H9 (cell line): Measurements from ENCODE around the gene SIPA1. TPM values are rescaled to one million over a fixed set of nuclear protein-coding genes. Genes with fewer than 3 reads are reported as not detected.

ENCODE experiments used
- DNase-seq: peaks from one replicate; pipeline ENCODE4 v3.0.0-alpha.2; 2017
- H2AFZ ChIP-seq: one replicate; pipeline ENCODE4 v1.6.1; 2013; ENCODE audit warnings: mild to moderate bottlenecking, low read length, control low read depth, moderate library complexity
- H2AK5ac ChIP-seq: 2 replicates; pipeline ENCODE4 v1.6.1; 2013; ENCODE audit warnings: low read length, control low read depth, mixed read lengths; ENCODE audit not compliant: insufficient read length
- H2BK120ac ChIP-seq: one replicate; pipeline ENCODE4 v1.6.1; 2013; ENCODE audit warnings: low read depth, mild to moderate bottlenecking, low read length, control low read depth, inconsistent platforms; ENCODE audit not compliant: poor library complexity, severe bottlenecking
- H2BK12ac ChIP-seq: 2 replicates; pipeline ENCODE4 v1.6.1; 2013; ENCODE audit warnings: low read length, control low read depth, mixed read lengths, low read depth; ENCODE audit not compliant: insufficient read length
- H2BK15ac ChIP-seq: 2 replicates; pipeline ENCODE4 v1.6.1; 2013; ENCODE audit warnings: low read depth, low read length, control low read depth
- H2BK20ac ChIP-seq: one replicate; pipeline ENCODE4 v1.6.1; 2013; ENCODE audit warnings: low read depth, mild to moderate bottlenecking, low read length, control low read depth, inconsistent platforms; ENCODE audit not compliant: poor library complexity, severe bottlenecking
- H2BK5ac ChIP-seq: 2 replicates; pipeline ENCODE4 v1.6.1; 2013; ENCODE audit warnings: low read length, control low read depth, mixed read lengths; ENCODE audit not compliant: insufficient read length
- H3K14ac ChIP-seq: 2 replicates; pipeline ENCODE4 v1.6.1; 2013; ENCODE audit warnings: low read length, control low read depth; ENCODE audit not compliant: insufficient read depth
- H3K18ac ChIP-seq: 2 replicates; pipeline ENCODE4 v1.6.1; 2013; ENCODE audit warnings: low read depth, mild to moderate bottlenecking, mixed read lengths, low read length, control low read depth; ENCODE audit not compliant: insufficient read length
- H3K23ac ChIP-seq: 2 replicates; pipeline ENCODE4 v1.6.1; 2013; ENCODE audit warnings: low read length, control low read depth, mixed read lengths, low read depth; ENCODE audit not compliant: insufficient read length
- H3K23me2 ChIP-seq: 2 replicates; pipeline ENCODE4 v1.6.1; 2013; ENCODE audit warnings: low read depth, mild to moderate bottlenecking, mixed read lengths, low read length, control low read depth; ENCODE audit not compliant: insufficient read length, poor library complexity, severe bottlenecking
- H3K27ac ChIP-seq: 2 replicates; pipeline ENCODE4 v1.5.1; 2013; ENCODE audit warnings: low read length, control low read depth, mixed read lengths, low read depth; ENCODE audit not compliant: insufficient read length
- H3K27me3 ChIP-seq: 2 replicates; pipeline ENCODE4 v1.6.1; 2013; ENCODE audit warnings: low read length, control low read depth, inconsistent platforms; ENCODE audit not compliant: insufficient read depth
- H3K4ac ChIP-seq: 2 replicates; pipeline ENCODE4 v1.6.1; 2013; ENCODE audit warnings: low read depth, mild to moderate bottlenecking, control low read depth, inconsistent platforms, low read length, moderate library complexity
- H3K4me1 ChIP-seq: 2 replicates; pipeline ENCODE4 v1.6.1; 2013; ENCODE audit warnings: low read length, control low read depth, inconsistent platforms; ENCODE audit not compliant: insufficient read depth
- H3K4me2 ChIP-seq: 2 replicates; pipeline ENCODE4 v1.6.1; 2013; ENCODE audit warnings: low read length, control low read depth, mixed read lengths; ENCODE audit not compliant: insufficient read length, insufficient read depth
- H3K56ac ChIP-seq: 2 replicates; pipeline ENCODE4 v1.6.1; 2013; ENCODE audit warnings: low read depth, mild to moderate bottlenecking, mixed read lengths, low read length, control low read depth; ENCODE audit not compliant: insufficient read length
- H3K79me1 ChIP-seq: 2 replicates; pipeline ENCODE4 v1.6.1; 2013; ENCODE audit warnings: low read depth, mild to moderate bottlenecking, moderate library complexity, low read length, control low read depth, inconsistent platforms; ENCODE audit not compliant: insufficient read depth, poor library complexity, severe bottlenecking
- H3K79me2 ChIP-seq: 2 replicates; pipeline ENCODE4 v1.6.1; 2013; ENCODE audit warnings: low read length, control low read depth, inconsistent platforms; ENCODE audit not compliant: insufficient read depth
- H3K9ac ChIP-seq: 2 replicates; pipeline ENCODE4 v1.6.1; 2013; ENCODE audit warnings: low read length, control low read depth, mixed read lengths; ENCODE audit not compliant: insufficient read length; ENCODE audit errors: extremely low read depth
- H3K9me3 ChIP-seq: one replicate; pipeline ENCODE4 v1.6.1; 2013; ENCODE audit warnings: low read depth, low read length, inconsistent platforms; ENCODE audit not compliant: control insufficient read depth
- H3T11ph ChIP-seq: one replicate; pipeline ENCODE4 v1.6.1; 2013; ENCODE audit warnings: mild to moderate bottlenecking, low read length, control low read depth, inconsistent platforms
- H4K20me1 ChIP-seq: one replicate; pipeline ENCODE4 v1.6.1; 2013; ENCODE audit not compliant: control insufficient read depth, insufficient read length, insufficient read depth
- H4K5ac ChIP-seq: 2 replicates; pipeline ENCODE4 v1.6.1; 2013; ENCODE audit warnings: low read depth, mild to moderate bottlenecking, mixed read lengths, low read length, control low read depth; ENCODE audit not compliant: insufficient read length
- H4K8ac ChIP-seq: replicated peaks from 2 replicates; pipeline ENCODE4 v1.6.1; 2013; ENCODE audit warnings: low read length, control low read depth, mixed read lengths, low read depth; ENCODE audit not compliant: insufficient read length
- H4K91ac ChIP-seq: 2 replicates; pipeline ENCODE4 v1.6.1; 2013; ENCODE audit warnings: low read depth, mild to moderate bottlenecking, moderate library complexity, mixed read lengths, low read length, control low read depth; ENCODE audit not compliant: insufficient read length
- H3K27ac Mint-ChIP-seq, 3 experiments: 2 replicates in 2 of 3; 3 replicates in 1 of 3; pipeline ENCODE4 v1.8.0; 2020 to 2021; ENCODE audit warnings: mixed read lengths in 3 of 3, mild to moderate bottlenecking in 1 of 3, moderate library complexity in 1 of 3
- H3K27me3 Mint-ChIP-seq: 2 replicates; pipeline ENCODE4 v1.8.0; 2021; ENCODE audit warnings: low read depth, mild to moderate bottlenecking, moderate library complexity, mixed read lengths
- H3K36me3 Mint-ChIP-seq, 3 experiments: 2 replicates in 2 of 3; 3 replicates in 1 of 3; pipeline ENCODE4 v1.8.0; 2020 to 2021; ENCODE audit warnings: low read depth in 3 of 3, mixed read lengths in 3 of 3; ENCODE audit not compliant: insufficient read depth in 1 of 3
- H3K4me1 Mint-ChIP-seq, 2 experiments: 2 replicates each; pipeline ENCODE4 v1.8.0; 2020; ENCODE audit warnings: mixed read lengths in 2 of 2
- H3K4me3 Mint-ChIP-seq, 2 experiments: 2 replicates in 1 of 2; 3 replicates in 1 of 2; pipeline ENCODE4 v1.8.0; 2020 to 2021; ENCODE audit warnings: mild to moderate bottlenecking in 2 of 2, mixed read lengths in 2 of 2, moderate library complexity in 1 of 2
- H3K9me3 Mint-ChIP-seq, 2 experiments: 2 replicates in 1 of 2; 3 replicates in 1 of 2; pipeline ENCODE4 v1.8.0; 2020; ENCODE audit warnings: mild to moderate bottlenecking in 2 of 2, mixed read lengths in 2 of 2, moderate library complexity in 1 of 2
- WGBS: extraction: QIAGEN DNeasy Blood & Tissue Kit; methylation state at CpG from one replicate; pipeline ENCODE4 v1.1.7; 2013; ENCODE audit warnings: missing lambda C conversion rate, low lambda C conversion rate, mixed read lengths; ENCODE audit not compliant: insufficient read length; ENCODE audit errors: extremely low coverage; 5-methylcytosine and 5-hydroxymethylcytosine counted together
- total RNA-seq: library from RNA; stranded (reverse); gene quantifications from 2 replicates; pipeline ENCODE4 v1.2.1, GENCODE V29; 2021
- TF ChIP-seq, protein P1 (sequence below): fragments of 200-600 bp; sonication (generic); conservative IDR thresholded peaks from 3 replicates; pipeline ENCODE4 v1.8.0; 2021; ENCODE audit warnings: antibody characterized with exemption, mild to moderate bottlenecking

Gene SIPA1
- total RNA-seq, 1 experiment from 2014 or later: 32.0 TPM

DNA sequence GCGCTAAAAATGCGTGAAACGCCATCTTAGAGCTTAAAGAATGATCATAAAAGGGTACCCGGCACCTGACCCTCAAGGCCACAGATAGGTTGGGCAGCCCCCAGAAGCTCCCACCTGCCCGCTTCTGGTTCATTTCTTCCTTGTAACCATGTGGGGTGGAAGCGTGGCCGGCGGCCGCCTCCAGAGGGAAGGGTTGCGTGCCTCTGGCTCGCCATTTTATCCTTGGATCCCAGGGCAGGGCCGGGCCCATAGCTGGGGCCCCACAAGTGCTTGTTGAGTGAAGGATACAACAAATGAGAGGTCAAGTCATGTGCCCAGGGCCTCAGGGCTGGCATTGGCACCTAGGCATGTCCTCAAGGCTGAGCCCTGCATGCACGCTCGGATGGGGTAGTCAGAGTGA is 16.4 kb upstream of the SIPA1 start:
- H3K4ac ChIP-seq: no peak overlapping the region
- no peaks in the 10 kb centered on the region for H3K9me3 Mint-ChIP-seq
- H2BK20ac ChIP-seq: no peak overlapping the region
- no peak overlapping the region for H2BK120ac ChIP-seq
- peaks cover 4% of the 10 kb centered on the region; the same call in 1 of the 2 replicates for H3K79me2 ChIP-seq
- no peak overlapping the region for H3K23ac ChIP-seq
- H2BK12ac ChIP-seq: no peak overlapping the region
- H4K5ac ChIP-seq: no peak overlapping the region
- no peak overlapping the region for H4K8ac ChIP-seq
- no peak overlapping the region for H2BK5ac ChIP-seq
- H3K18ac ChIP-seq: no peak overlapping the region
- H3K79me1 ChIP-seq: no peaks in the 10 kb centered on the region
- H4K91ac ChIP-seq: no peak overlapping the region
- no peak for DNase-seq
- peaks cover 2% of the 10 kb centered on the region for H3K23me2 ChIP-seq
- H3T11ph ChIP-seq: no peak overlapping the region
- no peak overlapping the region for H3K14ac ChIP-seq
- H2BK15ac ChIP-seq: no peak overlapping the region
- no peak overlapping the region for H3K4me3 Mint-ChIP-seq
- H2AFZ ChIP-seq: no peak overlapping the region
- TF ChIP-seq, protein P1, sequence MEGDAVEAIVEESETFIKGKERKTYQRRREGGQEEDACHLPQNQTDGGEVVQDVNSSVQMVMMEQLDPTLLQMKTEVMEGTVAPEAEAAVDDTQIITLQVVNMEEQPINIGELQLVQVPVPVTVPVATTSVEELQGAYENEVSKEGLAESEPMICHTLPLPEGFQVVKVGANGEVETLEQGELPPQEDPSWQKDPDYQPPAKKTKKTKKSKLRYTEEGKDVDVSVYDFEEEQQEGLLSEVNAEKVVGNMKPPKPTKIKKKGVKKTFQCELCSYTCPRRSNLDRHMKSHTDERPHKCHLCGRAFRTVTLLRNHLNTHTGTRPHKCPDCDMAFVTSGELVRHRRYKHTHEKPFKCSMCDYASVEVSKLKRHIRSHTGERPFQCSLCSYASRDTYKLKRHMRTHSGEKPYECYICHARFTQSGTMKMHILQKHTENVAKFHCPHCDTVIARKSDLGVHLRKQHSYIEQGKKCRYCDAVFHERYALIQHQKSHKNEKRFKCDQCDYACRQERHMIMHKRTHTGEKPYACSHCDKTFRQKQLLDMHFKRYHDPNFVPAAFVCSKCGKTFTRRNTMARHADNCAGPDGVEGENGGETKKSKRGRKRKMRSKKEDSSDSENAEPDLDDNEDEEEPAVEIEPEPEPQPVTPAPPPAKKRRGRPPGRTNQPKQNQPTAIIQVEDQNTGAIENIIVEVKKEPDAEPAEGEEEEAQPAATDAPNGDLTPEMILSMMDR: no peak
- H3K27ac ChIP-seq: no peak overlapping the region
- no peaks in the 10 kb centered on the region for H3K27me3 ChIP-seq
- no peaks in the 10 kb centered on the region for H4K20me1 ChIP-seq
- no peak overlapping the region for H3K4me2 ChIP-seq
- peak overlapping the region in 1 of 3 experiments; percentile 39; a peak in 1 of 7 replicates for H3K27ac Mint-ChIP-seq
- no CpG with 5 or more reads among the region's 14 CpGs for WGBS
- H3K36me3 Mint-ChIP-seq: peaks cover 22 to 71% (median 70%) of the 10 kb centered on the region in 3 experiments; a peak in 6 of 7 replicates
- H3K56ac ChIP-seq: no peak overlapping the region
- no peak overlapping the region for H3K9ac ChIP-seq
- peaks cover 5% of the 10 kb centered on the region in 2 experiments for H3K4me1 Mint-ChIP-seq
- no peaks in the 10 kb centered on the region for H3K9me3 ChIP-seq
- no peaks in the 10 kb centered on the region; the same call in none of the 2 replicates for H3K4me1 ChIP-seq
- H3K27me3 Mint-ChIP-seq: no peaks in the 10 kb centered on the region
- no peak overlapping the region for H2AK5ac ChIP-seq
